Peyer's patch (tissue), 4 donors: Measurements from ENCODE around the gene MYL7. TPM values are rescaled to one million over a fixed set of nuclear protein-coding genes. Genes with fewer than 3 reads are reported as not detected.
A peak's percentile ranks its signal among the peaks of the same experiment; 100 is the strongest.

Experiments
- DNase-seq, 3 donors: peaks; one replicate each; pipeline ENCODE4 v3.0.0-alpha.2; 2017 to 2019
- H3K27ac ChIP-seq, 4 donors: fragments of 200-600 bp; sonication (generic); one replicate each; pipeline ENCODE4 v1.5.1; 2016 to 2019
- H3K27me3 ChIP-seq, 2 donors: fragments of 200-600 bp; sonication (generic); one replicate each; pipeline ENCODE4 v1.5.1; 2019
- H3K36me3 ChIP-seq, 3 donors: fragments of 200-600 bp; sonication (generic); one replicate each; pipeline ENCODE4 v1.5.1; 2016 to 2019
- H3K4me1 ChIP-seq, 4 donors: fragments of 200-600 bp; sonication (generic); one replicate each; pipeline ENCODE4 v1.5.1; 2016 to 2019
- H3K4me3 ChIP-seq, 4 donors: fragments of 200-600 bp; sonication (generic); 1 replicate in 3 of 4; 2 replicates in 1 of 4; pipeline ENCODE4 v1.5.1; 2016 to 2019; ENCODE audit warnings: mild to moderate bottlenecking in 1 of 4
- H3K9me3 ChIP-seq, 4 donors: fragments of 200-600 bp; sonication (generic); one replicate each; pipeline ENCODE4 v1.5.1; 2016 to 2019; ENCODE audit warnings: mild to moderate bottlenecking in 1 of 4
- POLR2A ChIP-seq, 2 donors: fragments of 450-650 bp; IDR thresholded peaks; one replicate each; pipeline ENCODE4 v1.5.1; 2017; ENCODE audit warnings: antibody characterized with exemption in 2 of 2, mild to moderate bottlenecking in 2 of 2, moderate library complexity in 2 of 2
- total RNA-seq, 4 donors: library from RNA; depleted of rRNA; stranded (reverse); fragments of >200 nt; gene quantifications; one replicate each; pipeline ENCODE4 v1.1.0, GENCODE V29; 2016
- TF ChIP-seq, protein P1 (sequence below), 6 experiments: fragments of 450-650 bp in 4 of 6; fragments of 200-600 bp in 2 of 6; sonication (generic) in 1 of 6; IDR thresholded peaks; one replicate each; pipeline ENCODE4 v1.5.1; 2017 to 2019; ENCODE audit warnings: antibody characterized with exemption in 6 of 6, mild to moderate bottlenecking in 3 of 6, moderate library complexity in 1 of 6

Gene MYL7
- total RNA-seq, 4 donors from 2014 or later, result not detected

DNA sequence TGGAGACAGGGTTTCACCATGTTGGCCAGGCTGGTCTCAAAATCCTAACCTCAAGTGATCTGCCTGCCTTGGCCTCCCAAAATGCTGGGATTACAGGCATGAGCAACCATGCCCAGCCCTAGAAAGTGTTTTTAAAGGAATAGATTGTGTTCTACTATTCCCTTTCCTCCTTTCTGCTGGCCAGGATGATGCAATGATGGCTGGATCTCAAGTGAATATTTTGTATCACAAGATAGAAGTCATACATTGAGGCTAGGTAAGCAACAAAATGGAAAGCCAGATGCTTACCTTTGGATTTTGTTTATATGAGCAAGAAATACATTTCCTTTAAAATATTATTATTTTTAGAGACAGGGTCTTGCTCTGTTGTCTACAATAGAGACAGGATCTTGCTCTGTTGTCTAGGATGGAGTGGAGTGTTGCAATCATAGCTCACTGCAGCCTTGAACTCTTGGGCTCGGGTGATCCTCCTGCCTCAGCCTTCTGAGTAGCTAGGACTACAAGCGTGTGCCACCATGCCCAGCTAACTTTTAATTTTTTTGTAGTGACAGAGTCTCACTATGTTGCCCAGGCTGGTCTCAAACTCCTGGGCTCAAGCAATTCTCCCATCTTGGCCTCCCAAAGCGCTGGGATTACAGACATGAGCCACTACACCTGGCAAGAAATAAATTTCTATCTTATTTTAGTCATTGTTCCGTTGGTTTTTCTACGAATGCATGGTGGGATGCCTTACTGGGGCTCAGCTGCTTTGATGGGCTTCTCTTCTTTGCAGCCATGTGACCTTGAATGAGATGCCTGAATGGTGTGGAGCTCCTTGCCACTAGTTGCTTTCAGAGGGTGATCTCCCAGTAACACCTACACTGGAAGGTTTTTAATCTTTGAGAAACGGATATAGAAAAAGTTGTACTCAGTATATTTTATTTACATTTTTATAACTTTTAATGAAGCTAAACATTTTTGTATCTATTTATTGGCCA lies 42.8 kb downstream of the MYL7 start:
- DNase-seq, result no peak
- TF ChIP-seq, protein P1, sequence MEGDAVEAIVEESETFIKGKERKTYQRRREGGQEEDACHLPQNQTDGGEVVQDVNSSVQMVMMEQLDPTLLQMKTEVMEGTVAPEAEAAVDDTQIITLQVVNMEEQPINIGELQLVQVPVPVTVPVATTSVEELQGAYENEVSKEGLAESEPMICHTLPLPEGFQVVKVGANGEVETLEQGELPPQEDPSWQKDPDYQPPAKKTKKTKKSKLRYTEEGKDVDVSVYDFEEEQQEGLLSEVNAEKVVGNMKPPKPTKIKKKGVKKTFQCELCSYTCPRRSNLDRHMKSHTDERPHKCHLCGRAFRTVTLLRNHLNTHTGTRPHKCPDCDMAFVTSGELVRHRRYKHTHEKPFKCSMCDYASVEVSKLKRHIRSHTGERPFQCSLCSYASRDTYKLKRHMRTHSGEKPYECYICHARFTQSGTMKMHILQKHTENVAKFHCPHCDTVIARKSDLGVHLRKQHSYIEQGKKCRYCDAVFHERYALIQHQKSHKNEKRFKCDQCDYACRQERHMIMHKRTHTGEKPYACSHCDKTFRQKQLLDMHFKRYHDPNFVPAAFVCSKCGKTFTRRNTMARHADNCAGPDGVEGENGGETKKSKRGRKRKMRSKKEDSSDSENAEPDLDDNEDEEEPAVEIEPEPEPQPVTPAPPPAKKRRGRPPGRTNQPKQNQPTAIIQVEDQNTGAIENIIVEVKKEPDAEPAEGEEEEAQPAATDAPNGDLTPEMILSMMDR (IDR thresholded peaks at IDR 0.05), result no peak
- no peak for TF ChIP-seq POLR2A (IDR thresholded peaks at IDR 0.05)
- H3K4me3 ChIP-seq, result no peak overlapping the region
- H3K27me3 ChIP-seq, result no peaks in the 10 kb centered on the region
- H3K36me3 ChIP-seq, result no peaks in the 10 kb centered on the region
- peaks cover 0 to 8% (median 2%) of the 10 kb centered on the region in 4 donors for H3K4me1 ChIP-seq
- no peaks in the 10 kb centered on the region for H3K9me3 ChIP-seq
- peak overlapping the region in 2 of 4 donors; percentile 32 to 71 for H3K27ac ChIP-seq

DNA sequence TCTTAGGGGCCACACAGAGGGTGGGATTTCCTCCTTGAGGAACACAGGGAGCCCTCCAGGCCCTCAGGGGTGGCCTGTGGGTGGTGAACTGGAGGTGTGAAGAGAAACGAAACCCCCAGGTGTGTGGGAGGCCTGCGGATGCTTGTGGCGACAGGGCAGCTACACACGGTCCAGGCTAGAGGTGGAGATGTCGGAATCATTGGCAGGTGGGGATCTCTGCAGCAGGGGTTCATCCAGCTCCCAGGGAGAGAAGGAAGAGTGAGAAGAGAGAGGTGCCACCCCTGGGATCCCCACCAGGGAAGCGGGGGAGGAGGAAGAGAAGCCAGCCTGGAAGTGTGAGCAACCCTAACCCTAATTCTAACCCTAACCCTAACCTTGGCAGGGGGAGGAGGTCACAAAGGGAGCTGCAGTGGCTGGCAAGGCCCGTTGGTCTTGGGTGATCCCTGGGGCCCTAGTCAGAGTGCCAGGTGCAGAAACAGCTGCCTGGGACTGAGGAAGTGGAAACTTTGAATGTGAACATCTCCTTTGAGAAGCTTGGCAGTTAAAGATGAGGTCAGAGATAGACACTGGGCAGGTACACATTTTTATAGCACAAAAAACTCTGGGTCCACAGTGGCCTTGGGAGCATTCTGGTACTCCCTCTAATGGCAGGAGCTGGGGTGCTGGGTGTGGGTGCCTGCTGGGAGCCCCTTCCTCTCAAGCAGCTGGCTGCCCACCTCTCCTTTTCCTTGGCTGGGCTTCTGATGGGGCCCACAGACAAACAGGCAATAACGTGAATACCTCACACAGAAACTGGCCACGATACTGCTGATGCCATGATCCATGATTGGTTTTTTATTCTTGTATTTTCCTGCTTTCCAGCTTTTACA lies 43.8 kb downstream of the MYL7 start:
- Histone ChIP-seq H3K27ac (peak overlapping the region in 2 of 4 donors; percentile 32 to 71), H3K4me3 (no peak overlapping the region), H3K4me1 (peaks cover 0 to 8% (median 2%) of the 10 kb centered on the region in 4 donors), H3K36me3 (no peaks in the 10 kb centered on the region), H3K27me3 (no peaks in the 10 kb centered on the region), H3K9me3 (no peaks in the 10 kb centered on the region)
- DNase-seq, result peak in 2 of 3 donors; percentile 69 to 76
- TF ChIP-seq, protein P1 (IDR thresholded peaks at IDR 0.05), result no peak
- no peak for TF ChIP-seq POLR2A (IDR thresholded peaks at IDR 0.05)

DNA sequence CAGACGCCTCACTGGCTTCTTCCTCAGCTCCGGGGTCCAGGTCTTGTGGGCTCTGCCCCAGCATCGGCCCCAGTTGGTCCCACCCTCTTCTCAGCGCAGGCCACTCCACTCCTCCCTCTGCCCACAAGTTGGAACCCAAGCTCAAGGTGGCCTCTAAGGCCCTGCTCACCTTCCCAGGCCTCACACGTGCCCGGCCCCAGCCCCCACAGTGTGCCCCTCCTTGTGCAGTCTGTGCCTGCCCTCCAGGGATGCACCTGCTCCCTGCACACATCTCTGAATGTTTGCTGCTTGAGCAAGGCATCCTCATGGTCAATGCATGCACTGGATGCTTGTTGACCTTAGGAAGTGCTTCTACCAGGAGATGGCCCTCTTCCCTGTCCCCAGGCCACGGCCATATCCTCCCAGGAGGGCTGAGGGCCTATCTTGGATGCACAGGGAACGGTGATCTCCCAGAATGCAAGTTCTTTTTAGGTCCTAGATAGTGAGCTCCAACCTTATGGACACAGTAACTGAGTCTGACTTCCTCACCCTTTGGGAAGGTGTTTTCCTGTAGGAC lies 44.7 kb downstream of the MYL7 start:
- Histone ChIP-seq H3K36me3 (no peaks in the 10 kb centered on the region), H3K4me3 (no peak overlapping the region), H3K27me3 (no peaks in the 10 kb centered on the region), H3K27ac (peak overlapping the region in 2 of 4 donors; percentile 17 to 71), H3K9me3 (no peaks in the 10 kb centered on the region), H3K4me1 (peaks cover 0 to 8% (median 2%) of the 10 kb centered on the region in 4 donors)
- TF ChIP-seq, protein P1 (IDR thresholded peaks at IDR 0.05), result no peak
- no peak for TF ChIP-seq POLR2A (IDR thresholded peaks at IDR 0.05)
- no peak for DNase-seq

DNA sequence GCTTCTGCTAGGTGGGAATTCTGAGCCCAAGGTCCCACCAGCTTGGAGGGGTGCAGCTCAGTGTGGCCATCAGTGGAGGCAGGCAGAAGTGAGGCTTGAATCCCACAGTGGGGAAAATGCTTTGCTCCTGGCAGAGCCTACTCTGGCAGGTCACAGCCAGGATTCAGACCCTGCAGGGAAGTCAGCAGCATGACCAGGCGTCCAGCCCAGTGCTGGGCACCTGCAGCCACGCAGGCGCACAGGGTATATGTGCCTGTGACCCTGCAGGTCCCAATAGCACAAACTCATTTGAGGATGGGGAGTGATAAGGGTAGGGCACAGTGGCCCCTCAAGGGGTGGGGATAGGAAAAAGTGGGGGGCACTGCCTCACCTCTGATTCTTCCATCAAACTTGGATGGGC lies 45.4 kb downstream of the MYL7 start:
- H3K27ac ChIP-seq, result no peak overlapping the region
- H3K27me3 ChIP-seq, result no peaks in the 10 kb centered on the region
- no peak overlapping the region for H3K4me3 ChIP-seq
- peaks cover 0 to 8% (median 2%) of the 10 kb centered on the region in 4 donors for H3K4me1 ChIP-seq
- no peak for DNase-seq
- no peaks in the 10 kb centered on the region for H3K36me3 ChIP-seq
- TF ChIP-seq, protein P1 (IDR thresholded peaks at IDR 0.05), result no peak
- no peak for TF ChIP-seq POLR2A (IDR thresholded peaks at IDR 0.05)
- H3K9me3 ChIP-seq, result no peaks in the 10 kb centered on the region

DNA sequence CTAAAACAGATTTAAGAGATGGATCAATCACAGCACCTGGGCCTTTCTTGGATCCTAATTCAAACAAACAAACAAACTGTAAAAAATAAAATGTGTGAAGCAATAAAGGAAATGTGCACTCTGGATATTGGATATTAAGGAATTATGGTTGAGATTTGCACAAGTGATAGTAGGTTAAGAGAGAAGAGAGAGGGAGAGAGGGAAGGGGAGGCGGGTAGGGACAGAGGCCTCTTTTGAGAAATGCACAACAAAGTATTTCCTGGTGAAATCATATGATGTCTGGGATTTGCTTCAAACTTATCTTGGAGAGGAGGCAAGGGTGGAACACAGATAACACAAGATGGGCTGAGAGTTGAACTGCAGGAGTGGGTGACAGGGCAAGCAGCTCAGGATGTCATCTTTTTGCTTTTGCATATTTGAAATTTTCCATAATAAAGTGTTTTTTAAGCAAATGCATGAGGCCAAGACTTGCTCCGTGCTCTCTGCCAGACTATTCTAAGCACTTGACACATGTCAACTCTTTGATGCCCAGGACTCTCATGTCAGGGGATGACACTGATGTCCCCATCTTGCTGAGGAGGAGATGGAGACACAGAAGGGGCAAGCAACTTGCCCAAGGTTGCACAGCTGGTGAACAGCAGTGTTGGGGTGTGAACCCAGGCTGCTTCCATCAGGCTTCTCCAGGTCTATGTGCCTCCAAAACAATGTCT lies 46.1 kb downstream of the MYL7 start:
- Histone ChIP-seq H3K27ac (no peak overlapping the region), H3K4me1 (peaks cover 0 to 8% (median 2%) of the 10 kb centered on the region in 4 donors), H3K36me3 (no peaks in the 10 kb centered on the region), H3K27me3 (no peaks in the 10 kb centered on the region), H3K9me3 (no peaks in the 10 kb centered on the region), H3K4me3 (no peak overlapping the region)
- no peak for TF ChIP-seq POLR2A (IDR thresholded peaks at IDR 0.05)
- TF ChIP-seq, protein P1 (IDR thresholded peaks at IDR 0.05), result no peak
- no peak for DNase-seq
